Hypothalamus (tissue), 51 donors: ENCODE results near the gene WFDC12.

Experiments
- DNase-seq, 51 donors: peaks; one replicate each; lab custom pipeline; 2025; lab: John Stamatoyannopoulos, UW

WFDC12 gene

GRCh38 chr20:45115829-45116228, 8.4 kb downstream of the WFDC12 start:
- no peak for DNase-seq

- no peak for DNase-seq
These were observed 8.9 kb downstream of the WFDC12 start for GRCh38 chr20:45115386-45115774.

- DNase-seq = no peak
These were observed 9.5 kb downstream of the WFDC12 start, which contains the start of gene WFDC5 for GRCh38 chr20:45114465-45115385. Gene WFDC5, minus strand, starts transcription at chr20:45115174. Its CDS starts 91 bp downstream, at chr20:45115083.

- no peak for DNase-seq
These were observed 10.4 kb downstream of the WFDC12 start for GRCh38 chr20:45113865-45114264.

- DNase-seq = no peak
These were observed 11.5 kb downstream of the WFDC12 start for GRCh38 chr20:45112754-45113153.

- DNase-seq = peak in 2 of 51 donors; percentile 8 to 11
These were observed 12.3 kb downstream of the WFDC12 start for GRCh38 chr20:45111799-45112471.

- no peak for DNase-seq
These were observed 13.0 kb downstream of the WFDC12 start for GRCh38 chr20:45111285-45111684.

- no peak for DNase-seq
These were observed 14.0 kb downstream of the WFDC12 start for GRCh38 chr20:45110301-45110700.

- no peak for DNase-seq
These were observed 14.6 kb downstream of the WFDC12 start for GRCh38 chr20:45109634-45110033.

- DNase-seq = no peak
These were observed 18.9 kb downstream of the WFDC12 start for GRCh38 chr20:45105317-45105716.

GRCh38 chr20:45104786-45105185, 19.5 kb downstream of the WFDC12 start:
- peak in 1 of 51 donors; percentile 29 for DNase-seq

- no peak for DNase-seq
These were observed 21.2 kb downstream of the WFDC12 start for GRCh38 chr20:45103072-45103471.

- no peak for DNase-seq
These were observed 22.9 kb downstream of the WFDC12 start for GRCh38 chr20:45101333-45101850.

GRCh38 chr20:45100563-45101245, 23.6 kb downstream of the WFDC12 start, which contains the start of gene KCNS1:
Gene KCNS1, minus strand, starts transcription at chr20:45101127. Its CDS starts 1,891 bp downstream, at chr20:45099236.
- DNase-seq = peak in 2 of 51 donors; percentile 7 to 11

- peak in 2 of 51 donors; percentile 13 for DNase-seq
These were observed 26.0 kb downstream of the WFDC12 start for GRCh38 chr20:45098103-45098773.

- DNase-seq = peak in 2 of 51 donors; percentile 3 to 8
These were observed 26.7 kb downstream of the WFDC12 start for GRCh38 chr20:45097485-45098102.

GRCh38 chr20:45096781-45097180, 27.5 kb downstream of the WFDC12 start:
- no peak for DNase-seq

- peak in 34 of 51 donors; percentile 9 to 68 (median 29) for DNase-seq
These were observed 28.4 kb downstream of the WFDC12 start for GRCh38 chr20:45095805-45096238.

- DNase-seq = no peak
These were observed 29.2 kb downstream of the WFDC12 start for GRCh38 chr20:45094864-45095574.
